SU-DHL-6 (cell line): ENCODE results near the gene CDC42BPA.

Experiments used
- H2AFZ ChIP-seq: fragments of 200-600 bp; sonication (generic); 2 replicates; pipeline ENCODE4 v1.6.1; 2014; ENCODE audit warnings: low read depth, mild to moderate bottlenecking, moderate library complexity, mixed read lengths, antibody characterized with exemption, low read length; ENCODE audit not compliant: severe bottlenecking
- H3F3A ChIP-seq: fragments of 200-600 bp; shearing (Covaris generic); 2 replicates; pipeline ENCODE4 v1.6.0; 2016; ENCODE audit warnings: antibody characterized with exemption, mild to moderate bottlenecking; ENCODE audit not compliant: insufficient read depth
- H3K27ac ChIP-seq: fragments of 200-600 bp; sonication (generic); 2 replicates; pipeline ENCODE4 v1.5.1; 2016; ENCODE audit warnings: low read depth, mild to moderate bottlenecking, low read length, moderate library complexity, mixed read lengths
- H3K27me3 ChIP-seq: fragments of 200-600 bp; sonication (generic), shearing (Covaris generic); 2 replicates; pipeline ENCODE4 v1.6.0; 2014; ENCODE audit warnings: mild to moderate bottlenecking, low read length
- H3K36me3 ChIP-seq: fragments of 200-600 bp; sonication (generic); 2 replicates; pipeline ENCODE4 v1.6.1; 2014; ENCODE audit warnings: mild to moderate bottlenecking, low read length, mixed read lengths
- H3K4me2 ChIP-seq: fragments of 300-600, 200-600 bp; shearing (Covaris generic), sonication (generic); 2 replicates; pipeline ENCODE4 v1.6.0; 2014; ENCODE audit warnings: low read length, low read depth, mild to moderate bottlenecking; ENCODE audit not compliant: poor library complexity, severe bottlenecking
- H3K4me3 ChIP-seq: fragments of 200-600 bp; sonication (generic); 2 replicates; pipeline ENCODE4 v1.5.1; 2014; ENCODE audit warnings: antibody characterized with exemption, low read length, mild to moderate bottlenecking, mixed read lengths; ENCODE audit not compliant: insufficient read depth, poor library complexity, severe bottlenecking
- H3K79me2 ChIP-seq: fragments of 200-600 bp; sonication (generic); 2 replicates; pipeline ENCODE4 v1.6.1; 2014; ENCODE audit warnings: mild to moderate bottlenecking, low read length, moderate library complexity; ENCODE audit not compliant: insufficient read depth
- H3K9ac ChIP-seq: fragments of 200-600 bp; sonication (generic); 2 replicates; pipeline ENCODE4 v1.7.0; 2014; ENCODE audit warnings: mild to moderate bottlenecking, low read length
- H3K9me2 ChIP-seq: fragments of 200-600 bp; sonication (generic); replicated peaks from 2 replicates; pipeline ENCODE4 v1.6.1; 2014; ENCODE audit warnings: low read length; ENCODE audit not compliant: insufficient read depth
- H3K9me3 ChIP-seq: fragments of 200-600 bp; sonication (generic); 2 replicates; pipeline ENCODE4 v1.6.1; 2014; ENCODE audit warnings: low read length, mixed read lengths; ENCODE audit not compliant: insufficient read depth
- H4K20me1 ChIP-seq: fragments of 200-600 bp; sonication (generic); 2 replicates; pipeline ENCODE4 v1.6.1; 2014; ENCODE audit warnings: low read depth, mild to moderate bottlenecking, antibody characterized with exemption, low read length, moderate library complexity, mixed read lengths
- EZH2phosphoT487 ChIP-seq: fragments of 200-600 bp; sonication (generic), shearing (Covaris generic); conservative IDR thresholded peaks from 2 replicates; pipeline ENCODE4 v1.6.1; 2018; ENCODE audit warnings: mild to moderate bottlenecking, antibody characterized with exemption, low read length, moderate library complexity, mixed read lengths
- TF ChIP-seq, protein P1 (sequence below): fragments of 200-600 bp; sonication (generic); IDR thresholded peaks from one replicate; pipeline ENCODE4 v1.5.1; 2017; ENCODE audit warnings: antibody characterized with exemption, mild to moderate bottlenecking, low read length, moderate library complexity; ENCODE audit not compliant: insufficient read depth, poor library complexity, severe bottlenecking

Gene CDC42BPA

DNA sequence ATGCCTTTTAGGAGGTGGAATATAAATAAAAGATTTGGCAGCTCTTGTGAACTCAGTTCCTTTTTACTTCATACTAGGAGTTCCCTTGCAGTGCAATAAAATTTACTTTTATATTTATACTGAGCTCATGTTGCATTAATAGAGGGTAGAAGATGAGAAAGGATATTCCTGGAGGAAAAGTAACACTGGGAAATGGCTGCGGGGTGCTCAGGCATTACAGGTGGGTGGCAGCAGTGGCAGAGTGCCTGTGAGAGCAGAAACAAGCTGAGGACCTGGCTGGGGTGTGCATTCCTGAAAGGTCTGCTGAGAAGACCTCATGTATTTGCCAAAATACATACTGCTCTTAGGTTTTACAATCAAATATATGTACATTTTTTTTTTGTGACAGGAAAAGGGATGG lies 251.3 kb downstream of the CDC42BPA start:
- TF ChIP-seq, protein P1, sequence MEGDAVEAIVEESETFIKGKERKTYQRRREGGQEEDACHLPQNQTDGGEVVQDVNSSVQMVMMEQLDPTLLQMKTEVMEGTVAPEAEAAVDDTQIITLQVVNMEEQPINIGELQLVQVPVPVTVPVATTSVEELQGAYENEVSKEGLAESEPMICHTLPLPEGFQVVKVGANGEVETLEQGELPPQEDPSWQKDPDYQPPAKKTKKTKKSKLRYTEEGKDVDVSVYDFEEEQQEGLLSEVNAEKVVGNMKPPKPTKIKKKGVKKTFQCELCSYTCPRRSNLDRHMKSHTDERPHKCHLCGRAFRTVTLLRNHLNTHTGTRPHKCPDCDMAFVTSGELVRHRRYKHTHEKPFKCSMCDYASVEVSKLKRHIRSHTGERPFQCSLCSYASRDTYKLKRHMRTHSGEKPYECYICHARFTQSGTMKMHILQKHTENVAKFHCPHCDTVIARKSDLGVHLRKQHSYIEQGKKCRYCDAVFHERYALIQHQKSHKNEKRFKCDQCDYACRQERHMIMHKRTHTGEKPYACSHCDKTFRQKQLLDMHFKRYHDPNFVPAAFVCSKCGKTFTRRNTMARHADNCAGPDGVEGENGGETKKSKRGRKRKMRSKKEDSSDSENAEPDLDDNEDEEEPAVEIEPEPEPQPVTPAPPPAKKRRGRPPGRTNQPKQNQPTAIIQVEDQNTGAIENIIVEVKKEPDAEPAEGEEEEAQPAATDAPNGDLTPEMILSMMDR, result no peak
- no peak for TF ChIP-seq EZH2phosphoT487
- no peak overlapping the region for H3K27ac ChIP-seq
- H3K36me3 ChIP-seq, result no peaks in the 10 kb centered on the region
- no peaks in the 10 kb centered on the region for H3K79me2 ChIP-seq
- H3K9me3 ChIP-seq, result no peaks in the 10 kb centered on the region
- 0 out of 2 replicates have a peak, but pooled peaks cover 5% of the 10 kb centered on the region for H4K20me1 ChIP-seq
- H3K9me2 ChIP-seq, result no peaks in the 10 kb centered on the region
- H2AFZ ChIP-seq, result no peak overlapping the region
- H3F3A ChIP-seq, result no peaks in the 10 kb centered on the region
- H3K9ac ChIP-seq, result no peak overlapping the region
- H3K4me3 ChIP-seq, result no peak overlapping the region
- no peaks in the 10 kb centered on the region for H3K27me3 ChIP-seq
- H3K4me2 ChIP-seq, result no peak overlapping the region

DNA sequence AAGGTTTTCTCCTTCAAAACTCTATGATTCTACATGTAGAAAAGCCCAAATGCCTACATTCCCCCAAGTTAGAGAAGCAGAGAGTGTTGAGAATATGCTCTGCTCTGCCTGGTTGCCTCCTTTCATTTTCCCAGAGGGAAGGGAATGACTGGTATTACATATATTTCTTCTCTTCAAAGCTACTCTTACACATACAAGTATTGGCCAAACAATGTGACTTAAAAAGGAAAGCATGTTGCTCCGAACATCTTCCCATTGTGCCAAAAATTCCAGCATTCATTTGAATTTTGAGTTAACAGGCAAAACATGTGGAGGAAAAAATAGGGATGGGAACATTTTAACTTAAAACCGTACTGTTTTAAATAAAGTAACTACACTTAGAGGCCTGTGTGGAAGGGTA lies 253.0 kb downstream of the CDC42BPA start:
- Histone ChIP-seq H3K9me2 (no peaks in the 10 kb centered on the region), H3F3A (no peaks in the 10 kb centered on the region)

DNA sequence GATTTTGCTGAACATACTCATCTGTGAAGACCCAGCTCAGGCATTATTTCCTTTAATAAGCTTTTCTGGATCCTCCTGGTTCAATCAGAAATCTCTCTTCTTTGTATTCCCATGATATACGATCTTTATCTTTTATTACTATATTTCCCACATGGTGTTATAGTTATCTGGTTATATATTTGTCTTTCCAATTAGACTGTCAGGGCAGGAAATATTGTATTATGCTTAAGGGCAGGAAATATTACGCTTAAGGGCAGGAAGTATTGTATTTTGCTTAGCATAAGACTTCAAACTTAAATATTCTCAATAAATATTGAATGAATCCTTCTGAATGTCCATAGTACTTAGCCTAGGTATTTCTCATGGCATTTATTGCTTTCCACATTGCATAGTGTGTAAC lies 256.0 kb downstream of the CDC42BPA start:
- H2AFZ ChIP-seq, result no peak overlapping the region
- no peaks in the 10 kb centered on the region for H3K79me2 ChIP-seq
- H3K4me2 ChIP-seq, result no peak overlapping the region
- H3K36me3 ChIP-seq, result no peaks in the 10 kb centered on the region
- H3K9me2 ChIP-seq, result no peaks in the 10 kb centered on the region
- H3K9me3 ChIP-seq, result no peaks in the 10 kb centered on the region
- no peaks in the 10 kb centered on the region for H4K20me1 ChIP-seq
- no peak overlapping the region for H3K27ac ChIP-seq
- TF ChIP-seq, protein P1, result no peak
- TF ChIP-seq EZH2phosphoT487, result no peak
- no peak overlapping the region for H3K9ac ChIP-seq
- no peaks in the 10 kb centered on the region for H3F3A ChIP-seq
- H3K27me3 ChIP-seq, result no peaks in the 10 kb centered on the region
- H3K4me3 ChIP-seq, result no peak overlapping the region

More for the DNA sequence above, 253.0 kb downstream of the CDC42BPA start:
- TF ChIP-seq, protein P1, result no peak
- no peak for TF ChIP-seq EZH2phosphoT487
- no peak overlapping the region for H3K4me3 ChIP-seq
- no peaks in the 10 kb centered on the region for H3K9me3 ChIP-seq
- no peaks in the 10 kb centered on the region for H3K79me2 ChIP-seq
- H3K27ac ChIP-seq, result no peak overlapping the region
- H3K9ac ChIP-seq, result no peak overlapping the region
- no peaks in the 10 kb centered on the region for H3K36me3 ChIP-seq
- no peak overlapping the region for H3K4me2 ChIP-seq
- H2AFZ ChIP-seq, result no peak overlapping the region
- 0 out of 2 replicates have a peak, but pooled peaks cover 5% of the 10 kb centered on the region for H4K20me1 ChIP-seq
- no peaks in the 10 kb centered on the region for H3K27me3 ChIP-seq
